A673 (cell line): Measurements from ENCODE around the gene TRPV4.

Experiments
- CTCF ChIP-seq: fragments of 300-800, 200-600 bp; sonication (generic); conservative IDR thresholded peaks from 2 replicates; pipeline ENCODE4 v1.5.1; 2017; ENCODE audit warnings: low read depth, mild to moderate bottlenecking, antibody characterized with exemption, low read length, moderate library complexity, mixed read lengths
- EZH2 ChIP-seq: fragments of 200-600 bp; sonication (generic); IDR thresholded peaks from 2 replicates; pipeline ENCODE4 v1.6.1; 2017; ENCODE audit warnings: borderline replicate concordance, low read depth, mild to moderate bottlenecking, mixed read lengths, antibody characterized with exemption, low read length; ENCODE audit not compliant: poor library complexity, severe bottlenecking

- TF ChIP-seq EZH2 (no peak), CTCF (no peak)
Observed at GRCh38 chr12:109743076-109743910, 89.9 kb downstream of the TRPV4 start.
